ENCODE results near the gene PIK3CB.

Gene PIK3CB

DNA sequence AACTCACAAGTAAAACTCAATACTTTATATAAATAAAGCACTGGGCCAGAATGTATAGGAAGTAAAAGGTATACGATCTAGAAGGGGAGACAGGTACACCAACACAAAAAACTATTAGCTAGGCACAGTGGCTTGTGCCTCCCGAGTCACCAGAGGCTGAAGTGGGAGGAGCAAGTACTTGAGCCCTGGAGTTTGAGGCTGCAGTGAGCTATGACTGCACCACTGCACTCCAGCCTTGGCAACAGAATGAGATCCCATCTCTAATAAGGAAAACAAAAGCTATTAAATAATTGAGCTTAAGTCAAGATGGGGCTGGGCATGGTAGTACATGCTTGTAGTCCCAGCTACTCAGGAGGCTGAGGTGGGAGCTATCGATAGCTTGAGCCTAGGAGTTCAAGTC, 17.0 kb downstream of the PIK3CB start:
- Histone ChIP-seq H3K4me3 (ENCODE audit: low read length) (no peak overlapping the region), H3K27ac (ENCODE audit: low read length) (no peak overlapping the region), H3K79me2 (ENCODE audit: low read length) (peaks cover 28% of the 10 kb centered on the region)

DNA sequence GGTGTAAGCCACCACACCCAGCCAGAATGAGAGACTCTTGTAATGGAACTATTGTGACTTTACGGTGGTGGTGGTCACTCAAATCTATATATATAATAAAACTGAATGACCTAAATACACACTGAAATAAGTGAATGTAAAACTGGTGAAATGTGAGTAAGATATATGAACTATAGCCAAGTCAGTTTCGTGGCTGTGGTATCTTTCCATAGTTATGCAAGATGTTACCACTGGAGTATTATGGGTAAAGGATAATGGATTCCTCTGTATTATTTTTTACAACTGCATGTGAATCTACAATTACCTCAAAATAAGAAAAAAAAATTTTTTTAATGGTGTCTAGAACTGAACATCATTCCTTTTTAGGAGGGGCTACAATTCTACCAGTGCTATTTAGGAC, 21.9 kb downstream of the PIK3CB start:
- DNase-seq = no peak
- Histone ChIP-seq H2AFZ (ENCODE audit: low read length) (no peak overlapping the region), H3K4me1 (ENCODE audit: low read length) (no peaks in the 10 kb centered on the region), H3K27ac (ENCODE audit: low read length) (no peak overlapping the region), H3K27me3 (replicated peaks; ENCODE audit: insufficient read depth, low read length) (no peaks in the 10 kb centered on the region), H3K79me2 (ENCODE audit: low read length) (peaks cover 31% of the 10 kb centered on the region), H3F3A (ENCODE audit: insufficient read depth, low read length) (no peaks in the 10 kb centered on the region), H3K9ac (ENCODE audit: low read length) (no peak overlapping the region), H4K20me1 (ENCODE audit: insufficient read depth, low read length) (no peaks in the 10 kb centered on the region), H3K9me3 (replicated peaks; ENCODE audit: insufficient read depth, low read length) (no peaks in the 10 kb centered on the region), H3K4me2 (ENCODE audit: low read depth, low read length) (no peak overlapping the region), H3K9me2 (replicated peaks; ENCODE audit: insufficient read depth, low read length) (no peaks in the 10 kb centered on the region), H3K36me3 (replicated peaks; ENCODE audit: insufficient read depth, low read length) (no peaks in the 10 kb centered on the region), H3K4me3 (ENCODE audit: low read length) (no peak overlapping the region)
- no peak for TF ChIP-seq EZH2phosphoT487 (IDR thresholded peaks at IDR 0.05; ENCODE audit: low read length)
- TF ChIP-seq EZH2 (optimal IDR thresholded peaks at IDR 0.05; ENCODE audit: low read depth, low read length) = no peak
- TF ChIP-seq, protein P1, sequence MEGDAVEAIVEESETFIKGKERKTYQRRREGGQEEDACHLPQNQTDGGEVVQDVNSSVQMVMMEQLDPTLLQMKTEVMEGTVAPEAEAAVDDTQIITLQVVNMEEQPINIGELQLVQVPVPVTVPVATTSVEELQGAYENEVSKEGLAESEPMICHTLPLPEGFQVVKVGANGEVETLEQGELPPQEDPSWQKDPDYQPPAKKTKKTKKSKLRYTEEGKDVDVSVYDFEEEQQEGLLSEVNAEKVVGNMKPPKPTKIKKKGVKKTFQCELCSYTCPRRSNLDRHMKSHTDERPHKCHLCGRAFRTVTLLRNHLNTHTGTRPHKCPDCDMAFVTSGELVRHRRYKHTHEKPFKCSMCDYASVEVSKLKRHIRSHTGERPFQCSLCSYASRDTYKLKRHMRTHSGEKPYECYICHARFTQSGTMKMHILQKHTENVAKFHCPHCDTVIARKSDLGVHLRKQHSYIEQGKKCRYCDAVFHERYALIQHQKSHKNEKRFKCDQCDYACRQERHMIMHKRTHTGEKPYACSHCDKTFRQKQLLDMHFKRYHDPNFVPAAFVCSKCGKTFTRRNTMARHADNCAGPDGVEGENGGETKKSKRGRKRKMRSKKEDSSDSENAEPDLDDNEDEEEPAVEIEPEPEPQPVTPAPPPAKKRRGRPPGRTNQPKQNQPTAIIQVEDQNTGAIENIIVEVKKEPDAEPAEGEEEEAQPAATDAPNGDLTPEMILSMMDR (IDR thresholded peaks at IDR 0.05; ENCODE audit: low read length) = no peak

More for the DNA sequence above, 17.0 kb downstream of the PIK3CB start:
- Histone ChIP-seq H3K9ac (ENCODE audit: low read length) (no peak overlapping the region), H4K20me1 (ENCODE audit: insufficient read depth, low read length) (no peaks in the 10 kb centered on the region), H3K4me2 (ENCODE audit: low read depth, low read length) (no peak overlapping the region), H3F3A (ENCODE audit: insufficient read depth, low read length) (no peaks in the 10 kb centered on the region), H3K9me3 (replicated peaks; ENCODE audit: insufficient read depth, low read length) (no peaks in the 10 kb centered on the region; the same call in 1 of the 2 replicates), H2AFZ (ENCODE audit: low read length) (no peak overlapping the region), H3K4me1 (ENCODE audit: low read length) (no peaks in the 10 kb centered on the region), H3K9me2 (replicated peaks; ENCODE audit: insufficient read depth, low read length) (no peaks in the 10 kb centered on the region), H3K36me3 (replicated peaks; ENCODE audit: insufficient read depth, low read length) (no peaks in the 10 kb centered on the region), H3K27me3 (replicated peaks; ENCODE audit: insufficient read depth, low read length) (no peaks in the 10 kb centered on the region)
- no peak for DNase-seq
- TF ChIP-seq EZH2phosphoT487 (IDR thresholded peaks at IDR 0.05; ENCODE audit: low read length) = no peak
- TF ChIP-seq, protein P1 (IDR thresholded peaks at IDR 0.05; ENCODE audit: low read length) = no peak
- no peak for TF ChIP-seq EZH2 (optimal IDR thresholded peaks at IDR 0.05; ENCODE audit: low read depth, low read length)

DNA sequence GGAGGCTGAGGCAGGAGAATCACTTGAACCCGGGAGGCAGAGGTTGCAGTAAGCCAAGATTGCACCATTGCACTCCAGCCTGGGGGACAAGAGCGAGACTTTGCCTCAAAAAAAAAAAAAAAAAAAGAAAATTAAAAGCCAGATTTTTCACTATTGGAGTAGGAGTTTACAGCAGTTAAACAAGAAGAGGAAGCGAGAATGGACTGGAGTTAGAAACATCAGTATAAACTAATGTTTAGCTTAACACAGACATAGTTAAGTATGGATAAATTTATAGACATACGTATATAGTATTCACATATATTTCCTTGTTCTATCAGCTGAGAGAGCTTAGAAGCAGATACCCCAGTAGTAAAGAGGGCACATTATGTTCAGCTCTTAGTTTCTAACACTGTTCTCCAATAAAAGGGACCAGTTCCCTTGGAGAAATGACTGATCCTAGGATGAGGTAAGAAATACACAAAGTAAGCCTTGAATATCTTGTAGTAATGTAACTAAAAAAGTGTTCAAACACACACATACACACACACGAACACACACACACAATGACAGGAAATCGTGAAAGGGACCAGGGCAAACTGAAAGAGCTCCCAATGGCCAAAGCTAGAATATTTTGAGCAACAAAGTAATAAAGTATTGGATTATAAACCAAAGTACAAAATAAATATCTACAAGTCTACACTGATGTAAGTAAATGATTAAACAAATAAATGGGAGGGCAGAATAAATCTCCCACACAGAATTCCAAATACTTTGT, 25.1 kb downstream of the PIK3CB start:
- Histone ChIP-seq H3K9ac (ENCODE audit: low read length) (no peak overlapping the region), H3K4me2 (ENCODE audit: low read depth, low read length) (no peak overlapping the region), H3K79me2 (ENCODE audit: low read length) (peaks cover 25% of the 10 kb centered on the region), H3K36me3 (replicated peaks; ENCODE audit: insufficient read depth, low read length) (no peaks in the 10 kb centered on the region), H2AFZ (ENCODE audit: low read length) (no peak overlapping the region), H3K27ac (ENCODE audit: low read length) (no peak overlapping the region), H3K9me2 (replicated peaks; ENCODE audit: insufficient read depth, low read length) (no peaks in the 10 kb centered on the region), H3F3A (ENCODE audit: insufficient read depth, low read length) (no peaks in the 10 kb centered on the region), H4K20me1 (ENCODE audit: insufficient read depth, low read length) (no peaks in the 10 kb centered on the region), H3K4me3 (ENCODE audit: low read length) (no peak overlapping the region), H3K27me3 (replicated peaks; ENCODE audit: insufficient read depth, low read length) (no peaks in the 10 kb centered on the region), H3K4me1 (ENCODE audit: low read length) (no peaks in the 10 kb centered on the region), H3K9me3 (replicated peaks; ENCODE audit: insufficient read depth, low read length) (no peaks in the 10 kb centered on the region)
- DNase-seq = no peak
- TF ChIP-seq EZH2phosphoT487 (IDR thresholded peaks at IDR 0.05; ENCODE audit: low read length) = no peak
